Vagina (tissue), 2 donors: Measurements from ENCODE around the gene DSP.

Experiments
- POLR2AphosphoS5 ChIP-seq, 2 donors: sonication (generic); formaldehyde crosslinking; IDR thresholded peaks; one replicate each; pipeline ENCODE4 v1.9.0; 2017; ENCODE audit warnings: antibody characterized with exemption in 2 of 2, mild to moderate bottlenecking in 2 of 2, low read depth in 1 of 2; ENCODE audit not compliant: insufficient read depth in 1 of 2
- TF ChIP-seq, protein P1 (sequence below), 3 experiments: fragments of 450-650 bp in 2 of 3; fragments of 200-600 bp in 1 of 3; sonication (generic) in 1 of 3; IDR thresholded peaks; one replicate each; pipeline ENCODE4 v1.5.1; 2017 to 2019; ENCODE audit warnings: antibody characterized with exemption in 3 of 3, mild to moderate bottlenecking in 2 of 3, moderate library complexity in 2 of 3

DNA sequence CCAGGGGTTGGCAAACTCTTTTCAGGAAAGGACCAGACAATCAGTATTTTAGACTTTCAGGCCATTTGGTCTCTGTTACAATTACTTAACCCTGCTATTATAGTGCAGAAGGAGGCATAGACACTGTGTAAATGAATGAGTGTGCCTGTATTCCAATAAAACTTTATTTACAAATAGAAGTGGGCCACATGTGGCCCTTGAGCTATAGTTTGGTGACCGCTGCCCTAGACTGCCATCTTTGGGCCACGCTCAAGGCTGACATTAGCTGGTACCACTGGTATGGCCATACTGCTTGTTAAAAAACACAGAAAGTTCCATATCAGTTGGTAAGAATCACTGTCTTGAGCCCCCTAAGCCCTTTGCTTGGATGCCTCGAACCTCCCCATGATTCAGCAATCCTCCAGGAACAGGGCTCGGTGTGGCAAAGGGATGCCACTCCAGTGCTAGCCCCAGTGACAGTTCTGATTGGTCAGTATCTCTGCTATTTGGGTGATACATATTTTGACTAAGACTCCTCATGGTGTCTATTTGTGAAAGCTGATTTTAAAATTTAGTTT is 25.2 kb downstream of the DSP start:
- TF ChIP-seq, protein P1, sequence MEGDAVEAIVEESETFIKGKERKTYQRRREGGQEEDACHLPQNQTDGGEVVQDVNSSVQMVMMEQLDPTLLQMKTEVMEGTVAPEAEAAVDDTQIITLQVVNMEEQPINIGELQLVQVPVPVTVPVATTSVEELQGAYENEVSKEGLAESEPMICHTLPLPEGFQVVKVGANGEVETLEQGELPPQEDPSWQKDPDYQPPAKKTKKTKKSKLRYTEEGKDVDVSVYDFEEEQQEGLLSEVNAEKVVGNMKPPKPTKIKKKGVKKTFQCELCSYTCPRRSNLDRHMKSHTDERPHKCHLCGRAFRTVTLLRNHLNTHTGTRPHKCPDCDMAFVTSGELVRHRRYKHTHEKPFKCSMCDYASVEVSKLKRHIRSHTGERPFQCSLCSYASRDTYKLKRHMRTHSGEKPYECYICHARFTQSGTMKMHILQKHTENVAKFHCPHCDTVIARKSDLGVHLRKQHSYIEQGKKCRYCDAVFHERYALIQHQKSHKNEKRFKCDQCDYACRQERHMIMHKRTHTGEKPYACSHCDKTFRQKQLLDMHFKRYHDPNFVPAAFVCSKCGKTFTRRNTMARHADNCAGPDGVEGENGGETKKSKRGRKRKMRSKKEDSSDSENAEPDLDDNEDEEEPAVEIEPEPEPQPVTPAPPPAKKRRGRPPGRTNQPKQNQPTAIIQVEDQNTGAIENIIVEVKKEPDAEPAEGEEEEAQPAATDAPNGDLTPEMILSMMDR (IDR thresholded peaks at IDR 0.05) = no peak
- TF ChIP-seq POLR2AphosphoS5 (IDR thresholded peaks at IDR 0.05; ENCODE audit: insufficient read depth in 1 of 2, low read depth in 1 of 2) = no peak
